ENCODE results near the gene SGPP2.

Gene SGPP2

DNA sequence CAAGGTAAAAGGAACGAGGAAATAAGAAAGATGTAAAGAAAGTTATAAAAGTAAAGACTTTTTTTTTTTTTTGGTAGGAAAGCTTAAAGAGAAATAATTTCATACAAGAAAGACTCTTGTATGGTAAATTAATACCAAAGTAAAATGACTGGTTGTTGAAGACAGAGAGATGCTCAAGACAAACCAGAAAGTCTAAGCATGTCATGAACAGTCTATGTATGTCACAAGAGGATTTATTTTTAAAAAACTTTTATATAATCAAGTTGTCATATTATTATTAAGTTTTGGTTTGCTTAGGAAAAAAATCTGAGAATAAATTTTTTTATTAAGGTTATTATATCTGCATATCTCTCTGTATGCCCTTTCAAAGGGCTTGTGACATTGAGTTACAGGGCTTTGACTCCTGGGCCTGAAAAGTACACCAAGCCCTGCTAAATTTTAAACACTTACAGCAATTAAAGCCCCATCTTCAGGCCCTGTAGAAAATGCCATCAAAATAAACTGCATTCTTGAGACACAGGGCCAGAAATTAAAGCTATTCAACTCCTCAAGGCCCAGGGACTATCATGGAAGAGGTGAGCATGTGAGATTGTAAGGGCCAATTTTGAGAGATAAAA, 10.9 kb upstream of the SGPP2 start:
- DNase-seq (ENCODE audit: low read depth) = no peak
- TF ChIP-seq, protein P1, sequence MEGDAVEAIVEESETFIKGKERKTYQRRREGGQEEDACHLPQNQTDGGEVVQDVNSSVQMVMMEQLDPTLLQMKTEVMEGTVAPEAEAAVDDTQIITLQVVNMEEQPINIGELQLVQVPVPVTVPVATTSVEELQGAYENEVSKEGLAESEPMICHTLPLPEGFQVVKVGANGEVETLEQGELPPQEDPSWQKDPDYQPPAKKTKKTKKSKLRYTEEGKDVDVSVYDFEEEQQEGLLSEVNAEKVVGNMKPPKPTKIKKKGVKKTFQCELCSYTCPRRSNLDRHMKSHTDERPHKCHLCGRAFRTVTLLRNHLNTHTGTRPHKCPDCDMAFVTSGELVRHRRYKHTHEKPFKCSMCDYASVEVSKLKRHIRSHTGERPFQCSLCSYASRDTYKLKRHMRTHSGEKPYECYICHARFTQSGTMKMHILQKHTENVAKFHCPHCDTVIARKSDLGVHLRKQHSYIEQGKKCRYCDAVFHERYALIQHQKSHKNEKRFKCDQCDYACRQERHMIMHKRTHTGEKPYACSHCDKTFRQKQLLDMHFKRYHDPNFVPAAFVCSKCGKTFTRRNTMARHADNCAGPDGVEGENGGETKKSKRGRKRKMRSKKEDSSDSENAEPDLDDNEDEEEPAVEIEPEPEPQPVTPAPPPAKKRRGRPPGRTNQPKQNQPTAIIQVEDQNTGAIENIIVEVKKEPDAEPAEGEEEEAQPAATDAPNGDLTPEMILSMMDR (IDR thresholded peaks at IDR 0.05; ENCODE audit: control insufficient read depth, insufficient read depth, low read depth, low read length, missing control alignments) = no peak
- no peak overlapping the region for H3K4me3 ChIP-seq (ENCODE audit: control insufficient read depth, low read depth, low read length)

DNA sequence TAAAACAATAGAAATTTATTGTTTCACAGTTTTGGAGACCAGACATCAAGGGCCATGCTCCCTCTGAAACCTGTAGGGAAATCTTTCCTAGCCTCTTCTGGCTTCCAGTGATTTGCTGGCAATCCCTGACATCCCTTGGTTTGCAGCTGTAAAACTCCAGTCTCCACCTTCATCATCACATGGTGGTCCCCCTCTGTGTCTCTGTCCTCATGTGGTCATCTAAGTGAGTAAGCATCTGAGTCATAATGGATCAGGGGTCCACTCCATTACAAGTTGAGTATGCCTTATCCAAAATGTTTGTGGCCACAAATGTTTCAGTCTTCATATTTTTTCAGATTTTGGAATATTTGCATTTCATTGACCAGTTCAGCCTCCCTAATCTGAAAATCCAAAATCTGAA, 5.6 kb upstream of the SGPP2 start:
- H3K4me3 ChIP-seq (ENCODE audit: control insufficient read depth, low read depth, low read length) = no peak overlapping the region
- no peak for DNase-seq (ENCODE audit: low read depth)
- TF ChIP-seq, protein P1 (IDR thresholded peaks at IDR 0.05; ENCODE audit: control insufficient read depth, insufficient read depth, low read depth, low read length, missing control alignments) = no peak

DNA sequence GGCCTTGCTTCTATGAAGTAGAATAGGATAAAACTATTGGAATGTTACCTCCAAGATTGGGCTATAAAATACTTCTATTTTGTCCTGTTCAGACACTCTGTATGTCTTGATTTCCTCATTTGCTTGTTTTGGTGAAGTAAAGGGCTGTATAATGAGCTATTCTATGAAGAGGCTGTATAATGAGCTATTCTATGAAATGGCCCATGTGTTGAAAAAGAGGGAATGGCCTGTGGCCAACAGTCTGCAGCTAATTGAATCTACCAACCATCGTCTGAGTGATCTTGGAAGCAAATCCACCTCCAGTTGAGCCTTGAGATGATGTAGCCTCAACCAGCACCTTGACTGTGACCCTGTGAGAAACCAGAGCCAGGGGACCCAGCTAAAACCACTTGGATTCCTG, 3.8 kb upstream of the SGPP2 start:
- TF ChIP-seq, protein P1 (IDR thresholded peaks at IDR 0.05; ENCODE audit: control insufficient read depth, insufficient read depth, low read depth, low read length, missing control alignments) = no peak
- no peak for DNase-seq (ENCODE audit: low read depth)
- no peak overlapping the region for H3K4me3 ChIP-seq (ENCODE audit: control insufficient read depth, low read depth, low read length)

DNA sequence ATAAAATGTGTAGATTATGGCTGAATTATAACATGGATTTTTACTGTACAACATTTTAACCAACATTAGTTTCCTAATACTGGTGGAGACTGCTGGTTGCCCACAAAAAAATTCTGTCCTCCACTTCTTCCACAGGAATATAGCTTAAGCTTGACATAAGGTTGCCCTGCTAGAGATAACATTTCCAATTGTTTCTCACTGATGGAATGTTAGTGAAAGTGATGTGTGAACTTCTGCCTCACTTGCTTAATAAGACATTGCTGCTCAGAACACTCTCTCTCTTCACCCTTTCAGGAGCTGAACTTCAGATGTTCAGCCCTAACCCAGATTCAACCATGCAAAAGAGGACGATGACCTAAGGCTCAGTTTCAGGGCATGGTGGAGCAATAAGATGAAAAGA, 2.7 kb upstream of the SGPP2 start:
- no peak overlapping the region for H3K4me3 ChIP-seq (ENCODE audit: control insufficient read depth, low read depth, low read length)

DNA sequence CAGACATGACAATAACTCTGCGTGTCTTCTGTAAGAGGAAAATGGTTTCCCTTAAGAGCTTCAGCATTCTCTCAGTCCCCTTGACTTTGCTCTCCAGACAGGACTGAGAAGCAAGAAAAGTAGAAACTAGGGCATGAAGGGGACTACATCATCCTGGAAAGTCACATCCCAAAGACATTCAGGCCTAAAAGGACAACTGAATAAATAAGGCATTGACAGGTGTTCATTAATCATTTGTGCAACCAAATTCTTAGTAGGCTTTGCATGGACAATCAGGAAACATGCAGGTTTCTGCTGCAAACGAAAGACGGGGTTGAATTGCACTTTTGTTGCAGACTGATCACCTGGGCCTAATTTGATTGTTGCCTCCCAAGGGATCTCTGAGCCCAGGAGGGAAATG, 1.2 kb upstream of the SGPP2 start:
- TF ChIP-seq, protein P1 (IDR thresholded peaks at IDR 0.05; ENCODE audit: control insufficient read depth, insufficient read depth, low read depth, low read length, missing control alignments) = no peak
- DNase-seq (ENCODE audit: low read depth) = no peak
- no peak overlapping the region for H3K4me3 ChIP-seq (ENCODE audit: control insufficient read depth, low read depth, low read length)

More for the DNA sequence above, 2.7 kb upstream of the SGPP2 start:
- DNase-seq (ENCODE audit: low read depth) = no peak
- TF ChIP-seq, protein P1 (IDR thresholded peaks at IDR 0.05; ENCODE audit: control insufficient read depth, insufficient read depth, low read depth, low read length, missing control alignments) = no peak

DNA sequence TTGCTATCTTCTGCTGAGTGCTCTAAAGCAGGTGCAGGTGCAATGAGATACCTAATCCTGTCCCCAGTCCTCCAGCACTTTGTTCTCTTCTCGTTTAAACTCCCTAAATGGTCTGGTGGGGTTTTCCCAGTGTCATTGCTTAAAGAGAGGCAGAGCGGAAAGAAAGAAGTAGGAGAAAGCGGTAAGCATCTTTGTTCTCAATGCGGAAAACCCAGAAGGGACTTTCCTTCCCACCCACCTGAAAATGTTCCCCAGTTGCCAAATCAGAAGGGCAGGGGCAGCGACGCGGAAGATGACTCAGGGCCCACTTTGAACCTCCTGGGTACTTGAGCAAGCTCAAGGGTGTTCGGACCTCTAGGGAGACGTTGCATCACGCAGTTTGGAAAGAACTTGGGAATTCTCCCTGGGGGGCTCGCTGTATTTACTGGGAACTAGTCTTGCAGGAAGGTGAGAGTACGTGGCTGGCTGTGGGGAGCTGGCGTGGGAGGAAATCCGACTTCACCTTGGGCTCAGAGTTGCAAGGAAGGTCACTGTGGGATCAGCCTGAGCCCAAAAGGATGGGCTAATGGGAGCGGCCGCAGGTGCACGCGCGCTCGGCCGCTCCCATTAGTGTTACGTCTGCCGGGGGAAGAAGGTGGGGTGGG, 589 bp upstream of the SGPP2 start:
- H3K4me3 ChIP-seq (ENCODE audit: control insufficient read depth, low read depth, low read length) = no peak overlapping the region
- TF ChIP-seq, protein P1 (IDR thresholded peaks at IDR 0.05; ENCODE audit: control insufficient read depth, insufficient read depth, low read depth, low read length, missing control alignments) = no peak
- DNase-seq (ENCODE audit: low read depth) = no peak

All from AG09309 (cell line).